Upper lobe of left lung (tissue), 6 donors: ENCODE data around the gene LRRC14B. TPM values are rescaled to one million over a fixed set of nuclear protein-coding genes. Genes with fewer than 3 reads are reported as not detected.

ENCODE experiments used
- ATAC-seq, 2 donors: fragments of 200-7000 bp; cut with Tn5 transposase; one replicate each; pipeline ENCODE4 v1.9.1; 2022; ENCODE audit warnings: mild to moderate bottlenecking in 2 of 2, moderate library complexity in 2 of 2; ENCODE audit not compliant: low FRiP score in 2 of 2
- DNase-seq, 2 donors: peaks; one replicate each; pipeline ENCODE4 v3.0.0-alpha.2; 2019 to 2020
- H3K27ac ChIP-seq, 4 donors: fragments of 200-600 bp; sonication (generic); one replicate each; pipeline ENCODE4 v1.5.1; 2016 to 2019
- H3K27me3 ChIP-seq, 4 donors: fragments of 200-600 bp; sonication (generic); one replicate each; pipeline ENCODE4 v1.5.1; 2017 to 2019
- H3K36me3 ChIP-seq, 4 donors: fragments of 200-600 bp; sonication (generic); one replicate each; pipeline ENCODE4 v1.5.1; 2016 to 2019
- H3K4me1 ChIP-seq, 4 donors: fragments of 200-600 bp; sonication (generic); one replicate each; pipeline ENCODE4 v1.5.1; 2018 to 2019
- H3K4me3 ChIP-seq, 4 donors: fragments of 200-600 bp; sonication (generic); one replicate each; pipeline ENCODE4 v1.5.1; 2017 to 2019; ENCODE audit warnings: mild to moderate bottlenecking in 2 of 4, moderate library complexity in 1 of 4
- H3K9me3 ChIP-seq, 4 donors: fragments of 200-600 bp; sonication (generic); one replicate each; pipeline ENCODE4 v1.5.1; 2018 to 2019
- EP300 ChIP-seq, 4 donors: sonication (generic); formaldehyde crosslinking; IDR thresholded peaks; one replicate each; pipeline ENCODE4 v1.5.1; 2017; ENCODE audit warnings: antibody characterized with exemption in 4 of 4, control low read depth in 2 of 4
- POLR2A ChIP-seq, 4 donors: fragments of 450-650 bp; IDR thresholded peaks; one replicate each; pipeline ENCODE4 v1.5.1; 2016 to 2017; ENCODE audit warnings: antibody characterized with exemption in 4 of 4, mild to moderate bottlenecking in 2 of 4
- POLR2AphosphoS5 ChIP-seq, 2 donors: sonication (generic); formaldehyde crosslinking; IDR thresholded peaks; one replicate each; pipeline ENCODE4 v1.5.1; 2017; ENCODE audit warnings: antibody characterized with exemption in 2 of 2
- WGBS, 2 donors: methylation state at CpG; one replicate each; pipeline ENCODE4 v1.1.5; 2017 to 2018; 5-methylcytosine and 5-hydroxymethylcytosine counted together
- total RNA-seq, 6 donors: library from RNA; depleted of rRNA in 4 of 6; stranded (reverse); fragments of >200 nt in 4 of 6; gene quantifications; one replicate each; pipeline versions ENCODE4 v1.1.0 to v1.2.1, GENCODE V29; 2016 to 2021
- TF ChIP-seq, protein P1 (sequence below), 6 experiments: fragments of 450-650 bp in 4 of 6; fragments of 200-600 bp in 2 of 6; sonication (generic) in 2 of 6; IDR thresholded peaks; one replicate each; pipeline ENCODE4 v1.5.1; 2016 to 2019; ENCODE audit warnings: antibody characterized with exemption in 6 of 6
- donor health status: DM: no; HTN: no; CAD: no; lungs with moderate emphysema.
- donor health status: DM: no; HTN: yes; CAD: no; lungs with severe emphysema.

The LRRC14B gene
- total RNA-seq, 6 donors from 2014 or later = not detected

DNA sequence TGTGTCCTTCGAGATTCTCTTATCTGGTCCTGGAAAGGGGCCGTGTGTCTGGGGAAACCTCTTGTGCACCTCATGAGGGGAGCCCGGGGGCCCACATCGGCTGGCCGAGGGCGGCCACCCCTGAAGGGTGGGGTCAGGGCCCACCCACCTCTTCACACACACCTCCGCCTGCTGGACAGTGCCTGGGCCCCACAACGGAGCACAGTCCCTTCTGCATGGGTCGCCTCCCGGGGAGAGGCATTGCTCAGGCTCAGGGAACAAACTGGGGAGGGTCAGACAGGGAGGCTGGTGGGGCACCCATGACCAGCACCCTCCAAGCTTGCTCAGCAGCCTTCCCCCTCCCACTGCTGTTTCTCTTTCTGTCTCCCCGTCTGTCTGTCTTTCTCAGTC, 1.3 kb upstream of the LRRC14B start:
- 62 to 69% methylated on average over 6 to 11 of the region's 11 CpGs for WGBS, 2 donors
- no peaks in the 10 kb centered on the region for H3K9me3 ChIP-seq
- DNase-seq = peak in 1 of 2 donors; percentile 71

DNA sequence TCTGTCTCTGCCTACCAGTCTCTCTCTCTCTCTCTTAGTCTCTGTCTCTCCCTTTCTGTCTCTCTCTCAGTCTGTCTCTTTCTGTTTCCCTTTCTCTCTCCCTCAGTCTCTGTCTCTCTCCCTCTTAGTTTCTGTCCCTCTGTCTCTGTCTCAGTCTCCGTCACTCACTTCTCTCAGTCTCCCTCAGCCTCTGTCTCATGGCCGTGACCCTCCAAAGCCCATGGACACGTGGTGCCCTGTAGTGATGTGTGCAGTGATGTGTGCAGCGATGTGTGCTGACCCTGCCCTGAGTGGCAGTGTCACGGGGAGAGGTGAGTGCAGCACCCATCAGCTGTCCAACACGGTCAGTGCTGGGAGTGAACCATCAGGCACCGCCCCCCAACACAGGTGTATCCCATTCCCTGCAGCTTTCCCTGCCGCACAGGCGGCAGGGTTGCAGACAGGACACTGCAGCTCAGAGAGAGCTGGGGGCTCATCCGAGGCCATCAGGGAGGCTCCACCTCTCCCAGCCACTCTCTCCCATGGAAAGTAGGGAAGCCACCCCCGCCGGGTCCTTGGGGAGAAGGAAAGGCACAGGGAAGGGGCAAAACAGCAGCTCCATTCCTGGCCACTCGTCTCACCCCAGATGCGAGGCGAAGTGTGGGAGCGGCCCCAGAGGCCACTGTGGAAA, 794 bp upstream of the LRRC14B start:
- Histone ChIP-seq H3K36me3 (no peaks in the 10 kb centered on the region), H3K27ac (no peak overlapping the region), H3K4me1 (peaks cover 0 to 23% (median 10%) of the 10 kb centered on the region in 4 donors), H3K4me3 (no peak overlapping the region), H3K9me3 (no peaks in the 10 kb centered on the region), H3K27me3 (peaks cover 0 to 6% (median 3%) of the 10 kb centered on the region in 4 donors)
- TF ChIP-seq EP300 (IDR thresholded peaks at IDR 0.05) (no peak), POLR2A (IDR thresholded peaks at IDR 0.05) (no peak), POLR2AphosphoS5 (IDR thresholded peaks at IDR 0.05) (no peak)
- TF ChIP-seq, protein P1, sequence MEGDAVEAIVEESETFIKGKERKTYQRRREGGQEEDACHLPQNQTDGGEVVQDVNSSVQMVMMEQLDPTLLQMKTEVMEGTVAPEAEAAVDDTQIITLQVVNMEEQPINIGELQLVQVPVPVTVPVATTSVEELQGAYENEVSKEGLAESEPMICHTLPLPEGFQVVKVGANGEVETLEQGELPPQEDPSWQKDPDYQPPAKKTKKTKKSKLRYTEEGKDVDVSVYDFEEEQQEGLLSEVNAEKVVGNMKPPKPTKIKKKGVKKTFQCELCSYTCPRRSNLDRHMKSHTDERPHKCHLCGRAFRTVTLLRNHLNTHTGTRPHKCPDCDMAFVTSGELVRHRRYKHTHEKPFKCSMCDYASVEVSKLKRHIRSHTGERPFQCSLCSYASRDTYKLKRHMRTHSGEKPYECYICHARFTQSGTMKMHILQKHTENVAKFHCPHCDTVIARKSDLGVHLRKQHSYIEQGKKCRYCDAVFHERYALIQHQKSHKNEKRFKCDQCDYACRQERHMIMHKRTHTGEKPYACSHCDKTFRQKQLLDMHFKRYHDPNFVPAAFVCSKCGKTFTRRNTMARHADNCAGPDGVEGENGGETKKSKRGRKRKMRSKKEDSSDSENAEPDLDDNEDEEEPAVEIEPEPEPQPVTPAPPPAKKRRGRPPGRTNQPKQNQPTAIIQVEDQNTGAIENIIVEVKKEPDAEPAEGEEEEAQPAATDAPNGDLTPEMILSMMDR (IDR thresholded peaks at IDR 0.05) = no peak
- ATAC-seq (no peak), DNase-seq (no peak)
- 48 to 71% methylated on average over 6 to 16 of the region's 16 CpGs for WGBS, 2 donors

More for the DNA sequence above, 1.3 kb upstream of the LRRC14B start:
- no peak for ATAC-seq
- H3K36me3 ChIP-seq = no peaks in the 10 kb centered on the region
- H3K27ac ChIP-seq = no peak overlapping the region
- H3K4me3 ChIP-seq = no peak overlapping the region
- no peak for TF ChIP-seq POLR2A (IDR thresholded peaks at IDR 0.05)
- no peak for TF ChIP-seq POLR2AphosphoS5 (IDR thresholded peaks at IDR 0.05)
- peaks cover 0 to 6% (median 3%) of the 10 kb centered on the region in 4 donors for H3K27me3 ChIP-seq
- peaks cover 0 to 23% (median 10%) of the 10 kb centered on the region in 4 donors for H3K4me1 ChIP-seq

DNA sequence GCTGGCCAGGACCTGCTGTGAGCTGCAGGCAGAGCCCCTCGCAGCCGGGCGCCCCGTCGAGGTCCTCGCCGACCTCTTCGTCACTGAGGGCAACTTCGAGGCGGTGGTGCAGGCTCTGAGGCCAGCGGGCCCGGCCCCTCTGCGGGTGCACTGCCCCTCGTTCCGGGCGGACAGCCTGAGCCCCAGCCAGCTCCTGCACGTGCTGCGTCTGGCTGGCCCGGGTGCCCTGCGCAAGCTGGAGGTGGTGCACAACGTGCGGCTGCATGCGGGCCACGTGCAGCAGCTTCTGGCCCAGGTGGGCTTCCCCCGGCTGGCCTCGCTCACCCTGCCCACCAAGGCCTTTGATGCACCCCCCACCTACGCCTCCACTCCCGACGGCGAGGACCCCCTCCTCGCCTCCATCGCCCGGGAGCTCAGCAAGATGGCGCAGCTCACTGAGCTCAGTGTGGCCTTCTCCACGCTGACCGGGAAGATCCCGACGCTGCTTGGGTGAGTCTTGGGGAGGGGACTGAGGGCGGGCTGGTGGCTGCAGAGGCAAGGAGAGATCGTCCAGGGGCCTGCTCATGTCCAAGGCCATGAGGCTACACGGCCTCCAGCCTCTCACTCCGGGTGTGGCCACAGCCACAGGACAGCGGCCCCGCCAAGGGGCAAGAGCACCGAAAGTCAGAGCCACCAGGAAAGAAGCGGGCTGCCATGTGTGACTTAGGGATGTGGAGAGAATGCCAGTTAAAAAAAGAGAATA, 825 bp downstream of the LRRC14B start:
- WGBS, 2 donors = 93 to 99% methylated on average over 6 to 29 of the region's 46 CpGs
- H3K36me3 ChIP-seq = no peaks in the 10 kb centered on the region

DNA sequence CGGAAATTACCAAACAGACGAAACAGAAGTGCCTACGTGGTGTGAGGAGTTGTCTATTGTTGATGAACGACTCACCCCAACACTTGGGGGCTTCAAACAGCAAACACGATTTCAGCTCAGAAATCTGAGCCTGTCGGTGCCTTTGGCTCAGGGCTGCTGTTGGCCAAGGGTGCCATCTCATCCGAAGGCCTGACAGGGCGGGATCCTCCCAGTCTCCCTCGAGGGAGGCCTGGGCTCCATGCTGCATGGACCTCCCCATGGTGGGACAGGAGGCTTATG, 1.3 kb downstream of the LRRC14B start:
- TF ChIP-seq POLR2AphosphoS5 (IDR thresholded peaks at IDR 0.05) (no peak), EP300 (IDR thresholded peaks at IDR 0.05) (no peak), POLR2A (IDR thresholded peaks at IDR 0.05) (no peak)
- TF ChIP-seq, protein P1 (IDR thresholded peaks at IDR 0.05) = no peak

More for the DNA sequence above, 825 bp downstream of the LRRC14B start:
- Histone ChIP-seq H3K9me3 (no peaks in the 10 kb centered on the region), H3K4me3 (no peak overlapping the region), H3K27me3 (peaks cover 0 to 6% (median 3%) of the 10 kb centered on the region in 4 donors), H3K4me1 (peaks cover 0 to 23% (median 10%) of the 10 kb centered on the region in 4 donors), H3K27ac (no peak overlapping the region)
- TF ChIP-seq EP300 (IDR thresholded peaks at IDR 0.05) (no peak), POLR2AphosphoS5 (IDR thresholded peaks at IDR 0.05) (no peak), POLR2A (IDR thresholded peaks at IDR 0.05) (no peak)
- TF ChIP-seq, protein P1 (IDR thresholded peaks at IDR 0.05) = no peak
- no peak for DNase-seq
- ATAC-seq = no peak

DNA sequence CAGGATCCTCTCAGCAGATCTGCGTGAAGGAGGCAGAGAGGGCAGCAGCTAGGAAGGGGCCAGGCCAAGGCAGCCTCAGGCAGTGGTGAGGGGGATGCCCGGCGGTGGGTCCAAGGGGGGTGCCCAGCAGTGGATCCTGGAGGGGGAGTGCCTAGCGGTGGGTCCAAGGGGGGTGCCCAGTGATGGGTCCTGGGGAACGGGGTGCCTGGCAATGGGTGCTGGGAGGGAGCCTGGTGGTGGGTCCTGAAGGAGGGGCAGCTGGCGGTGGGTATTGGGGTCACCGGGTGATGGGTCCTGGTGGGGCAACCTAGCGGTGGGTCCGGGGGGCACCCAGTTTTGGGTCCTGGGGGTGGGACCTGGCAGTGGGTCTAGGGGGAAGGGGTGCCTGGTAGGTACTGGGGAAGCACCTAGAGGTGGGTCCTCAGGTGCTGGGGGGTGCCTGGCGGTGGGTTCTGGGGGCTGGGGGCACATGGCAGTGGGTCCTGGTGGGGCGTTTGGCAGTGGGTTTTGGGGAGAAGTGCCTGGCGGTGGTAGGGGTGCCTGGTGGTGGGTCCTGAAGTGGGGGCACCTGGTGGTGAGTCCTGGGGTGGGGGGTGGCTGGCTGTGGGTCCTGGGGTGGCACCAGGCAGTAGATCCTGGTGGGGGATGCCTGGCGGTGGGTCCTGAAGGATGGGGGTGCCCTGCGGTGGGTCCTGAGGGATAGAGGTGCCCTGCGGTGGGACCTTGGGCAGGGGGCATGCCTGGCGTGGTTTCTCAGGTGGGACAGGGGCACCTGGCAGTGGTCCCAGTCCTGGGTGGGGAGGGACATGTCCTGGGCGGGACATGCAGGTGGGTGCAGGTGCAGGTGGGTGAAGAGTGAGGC, 1.9 kb downstream of the LRRC14B start:
- WGBS, 2 donors = 83 to 91% methylated on average over 10 to 16 of the region's 17 CpGs

More for the DNA sequence above, 1.3 kb downstream of the LRRC14B start:
- Histone ChIP-seq H3K9me3 (no peaks in the 10 kb centered on the region), H3K4me1 (peaks cover 0 to 23% (median 10%) of the 10 kb centered on the region in 4 donors), H3K4me3 (no peak overlapping the region), H3K36me3 (no peaks in the 10 kb centered on the region), H3K27me3 (peaks cover 0 to 6% (median 3%) of the 10 kb centered on the region in 4 donors), H3K27ac (no peak overlapping the region)
- DNase-seq = peak in 1 of 2 donors; percentile 43
- ATAC-seq = no peak
- WGBS, 2 donors = 84 to 88% methylated on average over 8 to 9 of the region's 9 CpGs

More for the DNA sequence above, 1.9 kb downstream of the LRRC14B start:
- Histone ChIP-seq H3K9me3 (no peaks in the 10 kb centered on the region), H3K27me3 (peaks cover 0 to 6% (median 3%) of the 10 kb centered on the region in 4 donors), H3K27ac (no peak overlapping the region), H3K36me3 (no peaks in the 10 kb centered on the region), H3K4me3 (no peak overlapping the region), H3K4me1 (peaks cover 0 to 19% (median 8%) of the 10 kb centered on the region in 4 donors)
- no peak for ATAC-seq
- TF ChIP-seq, protein P1 (IDR thresholded peaks at IDR 0.05) = no peak
- TF ChIP-seq POLR2A (IDR thresholded peaks at IDR 0.05) (no peak), POLR2AphosphoS5 (IDR thresholded peaks at IDR 0.05) (no peak), EP300 (IDR thresholded peaks at IDR 0.05) (no peak)
- DNase-seq = no peak
